ENCODE results near the gene ASGR2.
"Not testable (repeated sequence)": the region's sequence is repeated elsewhere in the genome, so short reads cannot be mapped to it uniquely, and the experiment has no call there.

GRCh38 chr17:7100641-7101379 is 13.8 kb downstream of the ASGR2 start:
- not testable (repeated sequence) for TF ChIP-seq POLR2A, CTCF, EP300 (IDR thresholded peaks at IDR 0.05)

All from ovary (tissue), 3 donors.